HCT116 (cell line): ENCODE data around the gene GRM5. TPM values are rescaled to one million over a fixed set of nuclear protein-coding genes. Genes with fewer than 3 reads are reported as not detected.
"Not testable (repeated sequence)": the region's sequence is repeated elsewhere in the genome, so short reads cannot be mapped to it uniquely, and the experiment has no call there.

Experiments used
- ATAC-seq: fragments of 200-7000 bp; cut with Tn5 transposase; 2 replicates; pipeline ENCODE4 v1.9.1; 2020; ENCODE audit warnings: mild to moderate bottlenecking, moderate library complexity
- BruUV-seq: library from RNA; stranded (reverse); fragments of 400-500 nt; replicated peaks from 2 replicates; lab custom pipeline; 2021; lab: Mats Ljungman, UMichigan
- CTCF ChIA-PET: fragments of 300-600 bp; sonication (Branson Sonifier 250); formaldehyde crosslinking; loops from one replicate; lab custom pipeline; 2021; ENCODE audit warnings: antibody characterized with exemption; lab: Charles Lee
- POLR2A ChIA-PET: fragments of 300-600, 350-600 bp; sonication (Branson Sonifier 250); formaldehyde crosslinking; loops from one replicate; lab custom pipeline; 2021; ENCODE audit warnings: antibody characterized with exemption; lab: Charles Lee
- RAD21 ChIA-PET, 2 experiments: fragments of 300-600 bp; sonication (Branson Sonifier 250); formaldehyde crosslinking; loops; one replicate each; lab custom pipeline; 2023; ENCODE audit warnings: low total read pairs in 2 of 2; ENCODE audit not compliant: uncharacterized antibody in 2 of 2, unreplicated experiment in 2 of 2, low non-redundant PET in 1 of 2; lab: Charles Lee
- DNase-seq: peaks from one replicate; pipeline ENCODE4 v3.0.0-alpha.2; 2010; ENCODE audit warnings: low read depth, low spot score
- H2AFZ ChIP-seq: fragments of 200-600 bp; shearing (Covaris generic), sonication (generic); 2 replicates; pipeline ENCODE4 v1.6.1; 2017; ENCODE audit warnings: low read depth, mixed run types, mixed read lengths, antibody characterized with exemption, low read length; ENCODE audit not compliant: poor library complexity, severe bottlenecking
- H3K27ac ChIP-seq: 2 replicates; pipeline ENCODE4 v1.5.1; 2012; ENCODE audit warnings: low read depth, low read length
- H3K27me3 ChIP-seq: fragments of 200-600 bp; sonication (generic); 2 replicates; pipeline ENCODE4 v1.6.1; 2016; ENCODE audit warnings: mixed run types, low read length, mixed read lengths; ENCODE audit not compliant: insufficient read depth
- H3K36me3 ChIP-seq, 2 experiments: fragments of 200-500 bp in 1 of 2; fragments of 200-600 bp in 1 of 2; sonication (Bioruptor generic) in 1 of 2; sonication (generic) in 1 of 2; 2 replicates each; pipeline versions ENCODE4 v1.5.1 to v1.6.1; 2014 to 2016; ENCODE audit warnings: low read length in 2 of 2, inconsistent platforms in 1 of 2, mixed read lengths in 1 of 2, mixed run types in 1 of 2; ENCODE audit not compliant: insufficient read depth in 2 of 2, control insufficient read depth in 1 of 2
- H3K4me1 ChIP-seq, 2 experiments: fragments of 200-600 bp in 1 of 2; sonication (generic) in 1 of 2; 2 replicates each; pipeline versions ENCODE4 v1.5.1 to v1.6.1; 2012 to 2017; ENCODE audit warnings: low read length in 2 of 2, inconsistent platforms in 1 of 2, mild to moderate bottlenecking in 1 of 2, mixed read lengths in 1 of 2, mixed run types in 1 of 2, moderate library complexity in 1 of 2; ENCODE audit not compliant: insufficient read depth in 2 of 2, control insufficient read depth in 1 of 2
- H3K4me2 ChIP-seq: fragments of 200-600 bp; sonication (generic); 2 replicates; pipeline ENCODE4 v1.6.1; 2017; ENCODE audit warnings: mixed run types, low read length, mixed read lengths
- H3K4me3 ChIP-seq, 2 experiments: fragments of 200-600 bp in 1 of 2; sonication (generic) in 1 of 2; replicated peaks in 1 of 2; 2 replicates each; pipeline ENCODE4 v1.5.1; 2011 to 2016; ENCODE audit warnings: low read length in 2 of 2, control low read depth in 1 of 2, low read depth in 1 of 2, mild to moderate bottlenecking in 1 of 2, mixed read lengths in 1 of 2, mixed run types in 1 of 2
- H3K79me2 ChIP-seq: fragments of 200-600 bp; sonication (generic); 2 replicates; pipeline ENCODE4 v1.6.1; 2017; ENCODE audit warnings: mild to moderate bottlenecking, mixed run types, low read length, moderate library complexity, mixed read lengths; ENCODE audit not compliant: insufficient read depth
- H3K9ac ChIP-seq: fragments of 200-600 bp; sonication (generic); 2 replicates; pipeline ENCODE4 v1.6.1; 2016; ENCODE audit warnings: low read length, mixed read lengths
- H3K9me2 ChIP-seq: fragments of 200-600 bp; sonication (generic), shearing (Covaris generic); 2 replicates; pipeline ENCODE4 v1.6.1; 2017; ENCODE audit warnings: mixed run types, mild to moderate bottlenecking, moderate library complexity; ENCODE audit not compliant: insufficient read depth
- H3K9me3 ChIP-seq, 2 experiments: fragments of 200-500 bp in 1 of 2; fragments of 200-600 bp in 1 of 2; sonication (Bioruptor generic) in 1 of 2; sonication (generic) in 1 of 2; 2 replicates each; pipeline ENCODE4 v1.6.1; 2014 to 2017; ENCODE audit warnings: low read length in 2 of 2, mixed read lengths in 2 of 2, inconsistent platforms in 1 of 2, low read depth in 1 of 2, mild to moderate bottlenecking in 1 of 2, mixed run types in 1 of 2, moderate library complexity in 1 of 2; ENCODE audit not compliant: control insufficient read depth in 1 of 2, insufficient read depth in 1 of 2
- H4K20me1 ChIP-seq: fragments of 200-600 bp; sonication (generic), shearing (Covaris generic); 2 replicates; pipeline ENCODE4 v1.6.1; 2017; ENCODE audit warnings: mixed run types, mild to moderate bottlenecking, moderate library complexity; ENCODE audit not compliant: insufficient read depth
- intact Hi-C: fragments of 100-400 bp; cut with micrococcal nuclease; formaldehyde crosslinking; loops from 2 replicates; pipeline ENCODE4 v1.10.0; 2022
- total RNA-seq: library from RNA; stranded (reverse); gene quantifications from one replicate; pipeline ENCODE4 v1.2.1, GENCODE V29; 2021; ENCODE audit not compliant: unreplicated experiment
- TF ChIP-seq, protein P1 (sequence below): IDR thresholded peaks from 2 replicates; pipeline ENCODE4 v1.6.1; 2012; ENCODE audit warnings: low read depth

The GRM5 gene
- total RNA-seq, 1 experiment from 2014 or later, result not detected

DNA sequence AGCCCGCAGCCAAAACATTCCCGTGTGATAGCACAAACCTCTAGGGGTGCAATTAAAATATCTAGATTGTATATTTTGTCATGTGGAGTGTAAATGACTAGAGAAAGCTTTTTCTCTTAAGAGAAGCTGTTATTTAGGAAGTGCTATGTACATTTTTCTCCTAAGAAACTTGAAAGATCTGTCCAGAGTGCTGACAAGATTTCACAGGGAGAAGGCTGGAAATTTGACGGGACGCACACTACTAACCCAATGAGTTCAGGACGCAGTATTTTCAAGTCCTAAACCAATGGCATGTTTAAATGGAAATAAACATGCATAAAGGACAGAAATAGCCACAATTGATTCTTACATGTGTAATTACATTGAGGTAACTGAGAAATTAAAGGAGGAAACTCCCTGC, 3.9 kb downstream of the GRM5 start:
- CTCF ChIA-PET, H3K9me2 ChIP-seq, H2AFZ ChIP-seq, H3K36me3 ChIP-seq, H3K4me1 ChIP-seq, intact Hi-C loops, H3K27ac ChIP-seq, ATAC-seq, H3K9ac ChIP-seq, RAD21 ChIA-PET, H3K27me3 ChIP-seq, POLR2A ChIA-PET, H3K4me3 ChIP-seq, DNase-seq, H3K4me2 ChIP-seq, H3K79me2 ChIP-seq, H3K9me3 ChIP-seq, H4K20me1 ChIP-seq, BruUV-seq: not testable (repeated sequence)
- TF ChIP-seq, protein P1, sequence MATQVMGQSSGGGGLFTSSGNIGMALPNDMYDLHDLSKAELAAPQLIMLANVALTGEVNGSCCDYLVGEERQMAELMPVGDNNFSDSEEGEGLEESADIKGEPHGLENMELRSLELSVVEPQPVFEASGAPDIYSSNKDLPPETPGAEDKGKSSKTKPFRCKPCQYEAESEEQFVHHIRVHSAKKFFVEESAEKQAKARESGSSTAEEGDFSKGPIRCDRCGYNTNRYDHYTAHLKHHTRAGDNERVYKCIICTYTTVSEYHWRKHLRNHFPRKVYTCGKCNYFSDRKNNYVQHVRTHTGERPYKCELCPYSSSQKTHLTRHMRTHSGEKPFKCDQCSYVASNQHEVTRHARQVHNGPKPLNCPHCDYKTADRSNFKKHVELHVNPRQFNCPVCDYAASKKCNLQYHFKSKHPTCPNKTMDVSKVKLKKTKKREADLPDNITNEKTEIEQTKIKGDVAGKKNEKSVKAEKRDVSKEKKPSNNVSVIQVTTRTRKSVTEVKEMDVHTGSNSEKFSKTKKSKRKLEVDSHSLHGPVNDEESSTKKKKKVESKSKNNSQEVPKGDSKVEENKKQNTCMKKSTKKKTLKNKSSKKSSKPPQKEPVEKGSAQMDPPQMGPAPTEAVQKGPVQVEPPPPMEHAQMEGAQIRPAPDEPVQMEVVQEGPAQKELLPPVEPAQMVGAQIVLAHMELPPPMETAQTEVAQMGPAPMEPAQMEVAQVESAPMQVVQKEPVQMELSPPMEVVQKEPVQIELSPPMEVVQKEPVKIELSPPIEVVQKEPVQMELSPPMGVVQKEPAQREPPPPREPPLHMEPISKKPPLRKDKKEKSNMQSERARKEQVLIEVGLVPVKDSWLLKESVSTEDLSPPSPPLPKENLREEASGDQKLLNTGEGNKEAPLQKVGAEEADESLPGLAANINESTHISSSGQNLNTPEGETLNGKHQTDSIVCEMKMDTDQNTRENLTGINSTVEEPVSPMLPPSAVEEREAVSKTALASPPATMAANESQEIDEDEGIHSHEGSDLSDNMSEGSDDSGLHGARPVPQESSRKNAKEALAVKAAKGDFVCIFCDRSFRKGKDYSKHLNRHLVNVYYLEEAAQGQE, result peak; percentile 48

DNA sequence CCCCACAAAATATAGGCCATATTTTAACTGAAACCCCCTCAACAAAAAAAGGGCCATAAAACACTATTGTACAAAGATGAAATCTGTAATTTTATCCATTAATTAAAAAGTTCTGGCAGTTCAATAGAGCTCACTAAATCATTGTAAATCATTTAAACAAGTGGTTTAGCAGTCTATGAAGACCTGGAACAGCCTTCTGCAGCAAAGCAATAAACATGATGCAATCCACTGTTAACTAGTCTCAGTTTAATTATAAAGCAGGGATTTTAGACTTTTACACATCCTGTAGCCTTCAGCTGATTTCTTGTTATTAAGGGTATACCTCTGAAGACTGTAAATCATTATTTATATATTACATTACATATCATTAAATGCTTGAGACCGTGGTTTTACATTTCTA, 8.4 kb downstream of the GRM5 start:
- ATAC-seq, H3K79me2 ChIP-seq, H3K27me3 ChIP-seq, H2AFZ ChIP-seq, H3K27ac ChIP-seq, BruUV-seq, POLR2A ChIA-PET, CTCF ChIA-PET, DNase-seq, H3K4me2 ChIP-seq, H3K9me3 ChIP-seq, H3K9me2 ChIP-seq, RAD21 ChIA-PET, H3K36me3 ChIP-seq, H3K9ac ChIP-seq, H3K4me1 ChIP-seq, H4K20me1 ChIP-seq, H3K4me3 ChIP-seq, intact Hi-C loops: not testable (repeated sequence)
